ENCODE measurements around the gene PYM1.

Gene PYM1

DNA sequence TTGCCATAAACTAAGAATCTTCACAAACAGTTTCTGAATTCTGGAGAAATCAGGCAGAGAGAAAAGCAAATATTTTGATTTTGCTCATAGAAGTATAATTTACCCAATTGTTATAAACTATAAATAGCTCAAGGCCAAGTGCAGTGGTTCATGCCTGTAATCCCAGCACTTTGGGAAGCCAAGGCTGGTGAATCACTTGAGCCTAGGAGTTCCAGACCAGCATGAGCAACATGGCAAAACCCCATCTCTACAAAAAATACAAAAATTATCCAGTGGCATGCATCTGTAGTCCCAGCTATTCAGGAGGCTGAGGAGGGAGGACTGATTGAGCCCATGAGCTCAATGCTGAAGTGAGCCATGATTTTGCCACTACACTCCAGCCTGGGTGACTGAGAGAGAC lies 65.4 kb downstream of the PYM1 start:
- H3K4me3 ChIP-seq (ENCODE audit: low read length) = no peak overlapping the region
- TF ChIP-seq ZNF274 (IDR thresholded peaks at IDR 0.05; ENCODE audit: low read depth, low read length) = no peak

GRCh38 chr12:55861871-55862270 lies 65.8 kb downstream of the PYM1 start:
- no peak for TF ChIP-seq ZNF274 (IDR thresholded peaks at IDR 0.05; ENCODE audit: low read depth, low read length)
- H3K4me3 ChIP-seq (ENCODE audit: low read length) = no peak overlapping the region

- H3K4me3 ChIP-seq (ENCODE audit: low read length) = no peak overlapping the region
- no peak for TF ChIP-seq ZNF274 (IDR thresholded peaks at IDR 0.05; ENCODE audit: low read depth, low read length)
These were observed 66.3 kb downstream of the PYM1 start for GRCh38 chr12:55861396-55861795.

DNA sequence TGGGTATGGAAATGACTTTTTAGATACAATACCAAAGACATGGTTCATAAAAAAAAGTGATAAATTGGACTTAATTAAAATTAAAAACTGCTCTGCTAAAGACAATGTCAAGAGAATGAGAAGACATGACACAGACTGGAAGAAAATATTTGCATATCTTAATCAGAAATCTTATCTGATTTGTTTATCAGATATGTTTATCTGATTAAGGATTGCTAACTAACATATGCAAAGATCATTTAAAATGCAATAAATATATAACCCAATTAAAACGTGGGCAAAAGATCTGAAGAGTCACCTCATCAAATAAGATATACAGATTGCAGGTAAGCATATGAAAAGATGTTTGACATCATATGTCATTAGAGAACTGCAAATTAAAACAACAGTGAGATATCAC lies 75.0 kb downstream of the PYM1 start:
- no peak for TF ChIP-seq ZNF274 (IDR thresholded peaks at IDR 0.05; ENCODE audit: low read depth, low read length)
- no peak overlapping the region for H3K4me3 ChIP-seq (ENCODE audit: low read length)
